ENCODE results near the gene ZC3H11A. TPM values are rescaled to one million over a fixed set of nuclear protein-coding genes. Genes with fewer than 3 reads are reported as not detected.

The ZC3H11A gene
- total and polyA plus RNA-seq, 2 experiments from 2014 or later = 28.2 to 97.3 TPM

DNA sequence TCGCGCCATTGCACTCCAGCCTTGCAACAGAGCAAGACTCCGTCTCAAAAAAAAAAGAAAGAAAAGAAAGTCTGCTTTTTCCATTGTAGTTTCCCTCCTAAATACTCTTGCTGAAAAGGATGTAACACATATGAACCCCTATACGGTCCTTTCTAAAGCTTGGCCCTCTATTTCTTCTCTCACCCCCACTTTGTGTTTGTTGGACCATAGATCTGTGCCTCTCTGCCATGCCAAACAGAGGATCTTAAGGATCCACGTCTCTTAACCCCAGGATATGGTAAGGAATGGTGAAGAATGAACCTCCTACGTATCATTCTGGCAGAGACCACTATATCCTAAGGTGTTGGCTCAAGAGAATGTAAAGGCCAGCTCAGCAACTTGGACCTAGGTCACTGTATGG, 49.1 kb upstream of the ZC3H11A start (continued):
- TF ChIP-seq EZH2phosphoT487 (IDR thresholded peaks at IDR 0.05; ENCODE audit: unreplicated experiment) = no peak
- TF ChIP-seq ZNF331 (CRISPR knock-in tag; IDR thresholded peaks at IDR 0.05; ENCODE audit: low read depth) = no peak
- no peak for TF ChIP-seq ZNF114 (CRISPR knock-in tag; IDR thresholded peaks at IDR 0.05)
- TF ChIP-seq, protein P1, sequence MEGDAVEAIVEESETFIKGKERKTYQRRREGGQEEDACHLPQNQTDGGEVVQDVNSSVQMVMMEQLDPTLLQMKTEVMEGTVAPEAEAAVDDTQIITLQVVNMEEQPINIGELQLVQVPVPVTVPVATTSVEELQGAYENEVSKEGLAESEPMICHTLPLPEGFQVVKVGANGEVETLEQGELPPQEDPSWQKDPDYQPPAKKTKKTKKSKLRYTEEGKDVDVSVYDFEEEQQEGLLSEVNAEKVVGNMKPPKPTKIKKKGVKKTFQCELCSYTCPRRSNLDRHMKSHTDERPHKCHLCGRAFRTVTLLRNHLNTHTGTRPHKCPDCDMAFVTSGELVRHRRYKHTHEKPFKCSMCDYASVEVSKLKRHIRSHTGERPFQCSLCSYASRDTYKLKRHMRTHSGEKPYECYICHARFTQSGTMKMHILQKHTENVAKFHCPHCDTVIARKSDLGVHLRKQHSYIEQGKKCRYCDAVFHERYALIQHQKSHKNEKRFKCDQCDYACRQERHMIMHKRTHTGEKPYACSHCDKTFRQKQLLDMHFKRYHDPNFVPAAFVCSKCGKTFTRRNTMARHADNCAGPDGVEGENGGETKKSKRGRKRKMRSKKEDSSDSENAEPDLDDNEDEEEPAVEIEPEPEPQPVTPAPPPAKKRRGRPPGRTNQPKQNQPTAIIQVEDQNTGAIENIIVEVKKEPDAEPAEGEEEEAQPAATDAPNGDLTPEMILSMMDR (conservative IDR thresholded peaks at IDR 0.05; ENCODE audit: low read depth in 2 of 2) = no peak

DNA sequence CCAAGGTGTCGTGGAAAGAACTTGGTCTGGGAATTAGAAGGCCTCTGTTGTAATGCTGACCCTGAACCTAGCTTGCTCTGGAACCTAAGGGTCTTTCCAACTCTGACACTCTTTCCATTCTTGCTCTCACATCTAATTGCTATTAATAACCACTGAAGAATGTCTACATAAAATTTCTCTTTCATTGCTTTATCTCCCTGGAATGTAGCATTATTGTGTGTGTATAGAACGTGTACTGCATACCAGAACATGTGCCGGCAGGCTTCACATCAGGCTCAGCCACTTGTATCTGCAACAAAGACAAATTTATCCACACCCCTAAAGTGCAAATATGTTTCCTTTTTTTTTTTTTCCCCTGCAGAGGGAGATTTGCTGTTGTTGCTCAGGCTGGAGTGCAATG, 44.4 kb upstream of the ZC3H11A start:
- ATAC-seq (no peak), DNase-seq (ENCODE audit: low spot score) (no peak)
- Histone ChIP-seq H3F3A (replicated peaks; ENCODE audit: low read depth) (no peaks in the 10 kb centered on the region), H2AFZ (no peak overlapping the region), H4K20me1 (replicated peaks; ENCODE audit: insufficient read depth) (no peaks in the 10 kb centered on the region), H3K4me3 (no peak overlapping the region), H3K79me2 (replicated peaks; ENCODE audit: insufficient read depth) (no peaks in the 10 kb centered on the region), H3K27me3 (ENCODE audit: insufficient read depth) (no peaks in the 10 kb centered on the region), H3K4me2 (no peak overlapping the region), H3K27ac (ENCODE audit: low read depth) (no peak overlapping the region), H3K4me1 (ENCODE audit: insufficient read depth) (no peaks in the 10 kb centered on the region), H3K9me2 (ENCODE audit: insufficient read depth) (no peaks in the 10 kb centered on the region), H3K36me3 (ENCODE audit: insufficient read depth) (no peaks in the 10 kb centered on the region)
- Mint-ChIP-seq H3K4me1 (peaks cover 3% of the 10 kb centered on the region), H3K36me3 (ENCODE audit: low read depth) (no peaks in the 10 kb centered on the region), H3K4me3 (no peak overlapping the region), H3K9me3 (no peaks in the 10 kb centered on the region; the same call in 1 of the 3 replicates), H3K27me3 (ENCODE audit: insufficient read depth, low read depth, poor library complexity) (no peaks in the 10 kb centered on the region), H3K27ac (no peak overlapping the region)
- TF ChIP-seq, protein P2, sequence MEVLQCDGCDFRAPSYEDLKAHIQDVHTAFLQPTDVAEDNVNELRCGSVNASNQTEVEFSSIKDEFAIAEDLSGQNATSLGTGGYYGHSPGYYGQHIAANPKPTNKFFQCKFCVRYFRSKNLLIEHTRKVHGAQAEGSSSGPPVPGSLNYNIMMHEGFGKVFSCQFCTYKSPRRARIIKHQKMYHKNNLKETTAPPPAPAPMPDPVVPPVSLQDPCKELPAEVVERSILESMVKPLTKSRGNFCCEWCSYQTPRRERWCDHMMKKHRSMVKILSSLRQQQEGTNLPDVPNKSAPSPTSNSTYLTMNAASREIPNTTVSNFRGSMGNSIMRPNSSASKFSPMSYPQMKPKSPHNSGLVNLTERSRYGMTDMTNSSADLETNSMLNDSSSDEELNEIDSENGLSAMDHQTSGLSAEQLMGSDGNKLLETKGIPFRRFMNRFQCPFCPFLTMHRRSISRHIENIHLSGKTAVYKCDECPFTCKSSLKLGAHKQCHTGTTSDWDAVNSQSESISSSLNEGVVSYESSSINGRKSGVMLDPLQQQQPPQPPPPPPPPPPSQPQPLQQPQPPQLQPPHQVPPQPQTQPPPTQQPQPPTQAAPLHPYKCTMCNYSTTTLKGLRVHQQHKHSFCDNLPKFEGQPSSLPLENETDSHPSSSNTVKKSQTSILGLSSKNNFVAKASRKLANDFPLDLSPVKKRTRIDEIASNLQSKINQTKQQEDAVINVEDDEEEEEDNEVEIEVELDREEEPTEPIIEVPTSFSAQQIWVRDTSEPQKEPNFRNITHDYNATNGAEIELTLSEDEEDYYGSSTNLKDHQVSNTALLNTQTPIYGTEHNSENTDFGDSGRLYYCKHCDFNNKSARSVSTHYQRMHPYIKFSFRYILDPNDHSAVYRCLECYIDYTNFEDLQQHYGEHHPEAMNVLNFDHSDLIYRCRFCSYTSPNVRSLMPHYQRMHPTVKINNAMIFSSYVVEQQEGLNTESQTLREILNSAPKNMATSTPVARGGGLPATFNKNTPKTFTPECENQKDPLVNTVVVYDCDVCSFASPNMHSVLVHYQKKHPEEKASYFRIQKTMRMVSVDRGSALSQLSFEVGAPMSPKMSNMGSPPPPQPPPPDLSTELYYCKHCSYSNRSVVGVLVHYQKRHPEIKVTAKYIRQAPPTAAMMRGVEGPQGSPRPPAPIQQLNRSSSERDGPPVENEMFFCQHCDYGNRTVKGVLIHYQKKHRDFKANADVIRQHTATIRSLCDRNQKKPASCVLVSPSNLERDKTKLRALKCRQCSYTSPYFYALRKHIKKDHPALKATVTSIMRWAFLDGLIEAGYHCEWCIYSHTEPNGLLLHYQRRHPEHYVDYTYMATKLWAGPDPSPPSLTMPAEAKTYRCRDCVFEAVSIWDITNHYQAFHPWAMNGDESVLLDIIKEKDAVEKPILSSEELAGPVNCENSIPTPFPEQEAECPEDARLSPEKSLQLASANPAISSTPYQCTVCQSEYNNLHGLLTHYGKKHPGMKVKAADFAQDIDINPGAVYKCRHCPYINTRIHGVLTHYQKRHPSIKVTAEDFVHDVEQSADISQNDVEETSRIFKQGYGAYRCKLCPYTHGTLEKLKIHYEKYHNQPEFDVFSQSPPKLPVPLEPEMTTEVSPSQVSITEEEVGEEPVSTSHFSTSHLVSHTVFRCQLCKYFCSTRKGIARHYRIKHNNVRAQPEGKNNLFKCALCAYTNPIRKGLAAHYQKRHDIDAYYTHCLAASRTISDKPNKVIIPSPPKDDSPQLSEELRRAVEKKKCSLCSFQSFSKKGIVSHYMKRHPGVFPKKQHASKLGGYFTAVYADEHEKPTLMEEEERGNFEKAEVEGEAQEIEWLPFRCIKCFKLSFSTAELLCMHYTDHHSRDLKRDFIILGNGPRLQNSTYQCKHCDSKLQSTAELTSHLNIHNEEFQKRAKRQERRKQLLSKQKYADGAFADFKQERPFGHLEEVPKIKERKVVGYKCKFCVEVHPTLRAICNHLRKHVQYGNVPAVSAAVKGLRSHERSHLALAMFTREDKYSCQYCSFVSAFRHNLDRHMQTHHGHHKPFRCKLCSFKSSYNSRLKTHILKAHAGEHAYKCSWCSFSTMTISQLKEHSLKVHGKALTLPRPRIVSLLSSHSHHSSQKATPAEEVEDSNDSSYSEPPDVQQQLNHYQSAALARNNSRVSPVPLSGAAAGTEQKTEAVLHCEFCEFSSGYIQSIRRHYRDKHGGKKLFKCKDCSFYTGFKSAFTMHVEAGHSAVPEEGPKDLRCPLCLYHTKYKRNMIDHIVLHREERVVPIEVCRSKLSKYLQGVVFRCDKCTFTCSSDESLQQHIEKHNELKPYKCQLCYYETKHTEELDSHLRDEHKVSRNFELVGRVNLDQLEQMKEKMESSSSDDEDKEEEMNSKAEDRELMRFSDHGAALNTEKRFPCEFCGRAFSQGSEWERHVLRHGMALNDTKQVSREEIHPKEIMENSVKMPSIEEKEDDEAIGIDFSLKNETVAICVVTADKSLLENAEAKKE (CRISPR knock-in tag; IDR thresholded peaks at IDR 0.05) = no peak
- TF ChIP-seq, protein P1 (conservative IDR thresholded peaks at IDR 0.05; ENCODE audit: low read depth in 2 of 2) = no peak
- TF ChIP-seq CREB1 (CRISPR knock-in tag; IDR thresholded peaks at IDR 0.05; ENCODE audit: low read depth) (no peak), STAT1 (IDR thresholded peaks at IDR 0.05; ENCODE audit: unreplicated experiment) (no peak), EZH2phosphoT487 (IDR thresholded peaks at IDR 0.05; ENCODE audit: unreplicated experiment) (no peak), ZNF331 (CRISPR knock-in tag; IDR thresholded peaks at IDR 0.05; ENCODE audit: low read depth) (no peak)
- TF ChIP-seq, protein P3, sequence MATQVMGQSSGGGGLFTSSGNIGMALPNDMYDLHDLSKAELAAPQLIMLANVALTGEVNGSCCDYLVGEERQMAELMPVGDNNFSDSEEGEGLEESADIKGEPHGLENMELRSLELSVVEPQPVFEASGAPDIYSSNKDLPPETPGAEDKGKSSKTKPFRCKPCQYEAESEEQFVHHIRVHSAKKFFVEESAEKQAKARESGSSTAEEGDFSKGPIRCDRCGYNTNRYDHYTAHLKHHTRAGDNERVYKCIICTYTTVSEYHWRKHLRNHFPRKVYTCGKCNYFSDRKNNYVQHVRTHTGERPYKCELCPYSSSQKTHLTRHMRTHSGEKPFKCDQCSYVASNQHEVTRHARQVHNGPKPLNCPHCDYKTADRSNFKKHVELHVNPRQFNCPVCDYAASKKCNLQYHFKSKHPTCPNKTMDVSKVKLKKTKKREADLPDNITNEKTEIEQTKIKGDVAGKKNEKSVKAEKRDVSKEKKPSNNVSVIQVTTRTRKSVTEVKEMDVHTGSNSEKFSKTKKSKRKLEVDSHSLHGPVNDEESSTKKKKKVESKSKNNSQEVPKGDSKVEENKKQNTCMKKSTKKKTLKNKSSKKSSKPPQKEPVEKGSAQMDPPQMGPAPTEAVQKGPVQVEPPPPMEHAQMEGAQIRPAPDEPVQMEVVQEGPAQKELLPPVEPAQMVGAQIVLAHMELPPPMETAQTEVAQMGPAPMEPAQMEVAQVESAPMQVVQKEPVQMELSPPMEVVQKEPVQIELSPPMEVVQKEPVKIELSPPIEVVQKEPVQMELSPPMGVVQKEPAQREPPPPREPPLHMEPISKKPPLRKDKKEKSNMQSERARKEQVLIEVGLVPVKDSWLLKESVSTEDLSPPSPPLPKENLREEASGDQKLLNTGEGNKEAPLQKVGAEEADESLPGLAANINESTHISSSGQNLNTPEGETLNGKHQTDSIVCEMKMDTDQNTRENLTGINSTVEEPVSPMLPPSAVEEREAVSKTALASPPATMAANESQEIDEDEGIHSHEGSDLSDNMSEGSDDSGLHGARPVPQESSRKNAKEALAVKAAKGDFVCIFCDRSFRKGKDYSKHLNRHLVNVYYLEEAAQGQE (IDR thresholded peaks at IDR 0.05; ENCODE audit: unreplicated experiment) = no peak
